Measurements from ENCODE around the gene TMEFF2. TPM values are rescaled to one million over a fixed set of nuclear protein-coding genes. Genes with fewer than 3 reads are reported as not detected.
"Not testable (repeated sequence)": the region's sequence is repeated elsewhere in the genome, so short reads cannot be mapped to it uniquely, and the experiment has no call there.

TMEFF2 gene
- total and polyA plus RNA-seq, 4 donors: 0.08 TPM; not detected in 3

DNA sequence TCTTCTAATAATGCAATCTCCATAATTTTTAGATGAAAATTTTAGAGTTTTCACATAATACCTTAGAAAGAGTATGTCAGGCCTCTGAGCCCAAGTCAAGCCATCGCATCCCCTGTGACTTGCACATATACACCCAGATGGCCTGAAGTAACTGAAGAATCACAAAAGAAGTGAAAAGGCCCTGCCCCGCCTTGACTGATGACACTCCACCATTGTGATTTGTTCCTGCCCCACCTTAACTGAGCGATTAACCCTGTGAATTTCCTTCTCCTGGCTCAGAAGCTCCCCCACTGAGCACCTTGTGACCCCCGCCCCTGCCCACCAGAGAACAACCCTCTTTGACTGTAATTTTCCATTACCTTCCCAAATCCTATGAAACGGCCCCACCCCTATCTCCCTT, 64.4 kb downstream of the TMEFF2 start:
- whole genome bisulfite sequencing: 89% methylated on average over 5 of the region's 5 CpGs

DNA sequence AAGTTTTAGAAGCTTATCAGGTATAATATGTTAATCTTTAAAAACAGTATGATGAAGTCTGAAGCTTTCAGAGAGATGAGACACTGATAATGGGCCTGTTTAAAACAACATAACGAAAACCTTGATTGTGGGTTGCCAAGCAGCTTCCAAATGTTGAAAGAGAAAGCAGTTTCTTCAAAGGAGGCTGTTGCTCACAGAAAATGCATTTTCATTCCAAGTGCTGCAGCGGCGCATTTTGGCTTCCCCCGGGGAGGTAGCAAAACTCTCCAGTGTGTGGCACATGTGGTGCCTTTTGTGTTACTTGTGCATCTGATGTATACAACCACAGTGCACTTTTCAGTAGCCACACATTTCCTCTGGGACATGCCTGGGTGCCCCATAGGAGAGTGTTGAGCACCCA, 66.1 kb downstream of the TMEFF2 start:
- Histone ChIP-seq H3K4me1 (ENCODE audit: control insufficient read depth in 4 of 4, insufficient read depth in 4 of 4, low read length in 3 of 4) (peaks cover 4 to 35% (median 26%) of the 10 kb centered on the region in 4 donors), H3K27me3 (ENCODE audit: control insufficient read depth in 4 of 4, insufficient read depth in 4 of 4, low read length in 3 of 4) (no peaks in the 10 kb centered on the region), H3K9me3 (ENCODE audit: control insufficient read depth in 4 of 4, low read length in 3 of 4) (no peaks in the 10 kb centered on the region), H3K36me3 (ENCODE audit: control insufficient read depth in 4 of 4, insufficient read depth in 3 of 4, low read depth in 1 of 4, low read length in 3 of 4) (no peaks in the 10 kb centered on the region), H3K9ac (ENCODE audit: low read depth in 1 of 2, low read length in 2 of 2) (no peak overlapping the region), H3K27ac (ENCODE audit: low read depth in 1 of 2, low read length in 2 of 2) (peak overlapping the region; percentile 20 to 27), H3K4me3 (ENCODE audit: low read depth in 1 of 3, low read length in 3 of 3) (no peak overlapping the region)
- DNase-seq (ENCODE audit: low spot score): no peak
- WGBS: 43% methylated on average over 4 of the region's 4 CpGs
- TF ChIP-seq YY1 (IDR thresholded peaks at IDR 0.05) (no peak), NR2F2 (IDR thresholded peaks at IDR 0.05) (no peak), FOXA2 (IDR thresholded peaks at IDR 0.05) (no peak)
- TF ChIP-seq, protein P1, sequence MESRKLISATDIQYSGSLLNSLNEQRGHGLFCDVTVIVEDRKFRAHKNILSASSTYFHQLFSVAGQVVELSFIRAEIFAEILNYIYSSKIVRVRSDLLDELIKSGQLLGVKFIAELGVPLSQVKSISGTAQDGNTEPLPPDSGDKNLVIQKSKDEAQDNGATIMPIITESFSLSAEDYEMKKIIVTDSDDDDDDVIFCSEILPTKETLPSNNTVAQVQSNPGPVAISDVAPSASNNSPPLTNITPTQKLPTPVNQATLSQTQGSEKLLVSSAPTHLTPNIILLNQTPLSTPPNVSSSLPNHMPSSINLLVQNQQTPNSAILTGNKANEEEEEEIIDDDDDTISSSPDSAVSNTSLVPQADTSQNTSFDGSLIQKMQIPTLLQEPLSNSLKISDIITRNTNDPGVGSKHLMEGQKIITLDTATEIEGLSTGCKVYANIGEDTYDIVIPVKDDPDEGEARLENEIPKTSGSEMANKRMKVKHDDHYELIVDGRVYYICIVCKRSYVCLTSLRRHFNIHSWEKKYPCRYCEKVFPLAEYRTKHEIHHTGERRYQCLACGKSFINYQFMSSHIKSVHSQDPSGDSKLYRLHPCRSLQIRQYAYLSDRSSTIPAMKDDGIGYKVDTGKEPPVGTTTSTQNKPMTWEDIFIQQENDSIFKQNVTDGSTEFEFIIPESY (IDR thresholded peaks at IDR 0.05): no peak
- TF ChIP-seq, protein P2, sequence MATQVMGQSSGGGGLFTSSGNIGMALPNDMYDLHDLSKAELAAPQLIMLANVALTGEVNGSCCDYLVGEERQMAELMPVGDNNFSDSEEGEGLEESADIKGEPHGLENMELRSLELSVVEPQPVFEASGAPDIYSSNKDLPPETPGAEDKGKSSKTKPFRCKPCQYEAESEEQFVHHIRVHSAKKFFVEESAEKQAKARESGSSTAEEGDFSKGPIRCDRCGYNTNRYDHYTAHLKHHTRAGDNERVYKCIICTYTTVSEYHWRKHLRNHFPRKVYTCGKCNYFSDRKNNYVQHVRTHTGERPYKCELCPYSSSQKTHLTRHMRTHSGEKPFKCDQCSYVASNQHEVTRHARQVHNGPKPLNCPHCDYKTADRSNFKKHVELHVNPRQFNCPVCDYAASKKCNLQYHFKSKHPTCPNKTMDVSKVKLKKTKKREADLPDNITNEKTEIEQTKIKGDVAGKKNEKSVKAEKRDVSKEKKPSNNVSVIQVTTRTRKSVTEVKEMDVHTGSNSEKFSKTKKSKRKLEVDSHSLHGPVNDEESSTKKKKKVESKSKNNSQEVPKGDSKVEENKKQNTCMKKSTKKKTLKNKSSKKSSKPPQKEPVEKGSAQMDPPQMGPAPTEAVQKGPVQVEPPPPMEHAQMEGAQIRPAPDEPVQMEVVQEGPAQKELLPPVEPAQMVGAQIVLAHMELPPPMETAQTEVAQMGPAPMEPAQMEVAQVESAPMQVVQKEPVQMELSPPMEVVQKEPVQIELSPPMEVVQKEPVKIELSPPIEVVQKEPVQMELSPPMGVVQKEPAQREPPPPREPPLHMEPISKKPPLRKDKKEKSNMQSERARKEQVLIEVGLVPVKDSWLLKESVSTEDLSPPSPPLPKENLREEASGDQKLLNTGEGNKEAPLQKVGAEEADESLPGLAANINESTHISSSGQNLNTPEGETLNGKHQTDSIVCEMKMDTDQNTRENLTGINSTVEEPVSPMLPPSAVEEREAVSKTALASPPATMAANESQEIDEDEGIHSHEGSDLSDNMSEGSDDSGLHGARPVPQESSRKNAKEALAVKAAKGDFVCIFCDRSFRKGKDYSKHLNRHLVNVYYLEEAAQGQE (IDR thresholded peaks at IDR 0.05): no peak

More for the DNA sequence above, 64.4 kb downstream of the TMEFF2 start:
- H3K27ac ChIP-seq (ENCODE audit: low read depth in 1 of 2, low read length in 2 of 2); H3K4me3 ChIP-seq (ENCODE audit: low read depth in 1 of 3, low read length in 3 of 3); DNase-seq (ENCODE audit: low spot score); H3K27me3 ChIP-seq (ENCODE audit: control insufficient read depth in 4 of 4, insufficient read depth in 4 of 4, low read length in 3 of 4); H3K9me3 ChIP-seq (ENCODE audit: control insufficient read depth in 4 of 4, low read length in 3 of 4); H3K36me3 ChIP-seq (ENCODE audit: control insufficient read depth in 4 of 4, insufficient read depth in 3 of 4, low read depth in 1 of 4, low read length in 3 of 4); H3K9ac ChIP-seq (ENCODE audit: low read depth in 1 of 2, low read length in 2 of 2): not testable (repeated sequence)
- H3K4me1 ChIP-seq (ENCODE audit: control insufficient read depth in 4 of 4, insufficient read depth in 4 of 4, low read length in 3 of 4): peaks cover 4 to 25% (median 19%) of the 10 kb centered on the region in 4 donors

DNA sequence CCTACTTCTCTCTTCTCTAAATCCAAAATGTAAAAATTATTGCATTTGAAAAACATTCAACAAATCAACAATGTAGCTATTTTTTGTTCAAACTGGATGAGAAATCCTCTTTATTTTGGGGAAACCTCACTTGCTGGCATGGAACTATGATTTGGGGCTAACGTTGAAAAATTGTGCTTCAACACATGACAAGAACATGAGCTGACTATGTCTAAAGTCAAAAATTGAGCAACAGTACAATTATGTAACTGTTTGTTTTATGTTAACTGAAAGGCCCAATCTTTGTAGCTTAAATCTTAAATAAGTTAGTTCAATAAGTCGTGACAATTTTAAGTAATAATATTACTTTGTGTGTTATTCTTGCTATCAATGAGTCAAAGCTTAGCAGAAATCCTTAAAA, 67.3 kb downstream of the TMEFF2 start:
- Histone ChIP-seq H3K36me3 (ENCODE audit: control insufficient read depth in 4 of 4, insufficient read depth in 3 of 4, low read depth in 1 of 4, low read length in 3 of 4) (no peaks in the 10 kb centered on the region), H3K27ac (ENCODE audit: low read depth in 1 of 2, low read length in 2 of 2) (peak overlapping the region; percentile 71 to 80), H3K4me3 (ENCODE audit: low read depth in 1 of 3, low read length in 3 of 3) (no peak overlapping the region), H3K27me3 (ENCODE audit: control insufficient read depth in 4 of 4, insufficient read depth in 4 of 4, low read length in 3 of 4) (no peaks in the 10 kb centered on the region), H3K9me3 (ENCODE audit: control insufficient read depth in 4 of 4, low read length in 3 of 4) (no peaks in the 10 kb centered on the region), H3K4me1 (ENCODE audit: control insufficient read depth in 4 of 4, insufficient read depth in 4 of 4, low read length in 3 of 4) (peaks cover 4 to 38% (median 26%) of the 10 kb centered on the region in 4 donors), H3K9ac (ENCODE audit: low read depth in 1 of 2, low read length in 2 of 2) (no peak overlapping the region)
- 29% methylated on average over 2 of the region's 2 CpGs for WGBS
- DNase-seq (ENCODE audit: low spot score): no peak
- peak; percentile 23 for TF ChIP-seq YY1 (IDR thresholded peaks at IDR 0.05)
- peak; percentile 59 to 61 for TF ChIP-seq HNF4A (conservative IDR thresholded peaks at IDR 0.05)
- TF ChIP-seq JUND (IDR thresholded peaks at IDR 0.05): peak in 1 of 2 donors; percentile 17
- TF ChIP-seq FOXA1 (IDR thresholded peaks at IDR 0.05): no peak
- peak; percentile 6 for TF ChIP-seq SP1 (IDR thresholded peaks at IDR 0.05)
- TF ChIP-seq EGR1 (IDR thresholded peaks at IDR 0.05; ENCODE audit: low read depth in 2 of 2): no peak
- TF ChIP-seq, protein P3, sequence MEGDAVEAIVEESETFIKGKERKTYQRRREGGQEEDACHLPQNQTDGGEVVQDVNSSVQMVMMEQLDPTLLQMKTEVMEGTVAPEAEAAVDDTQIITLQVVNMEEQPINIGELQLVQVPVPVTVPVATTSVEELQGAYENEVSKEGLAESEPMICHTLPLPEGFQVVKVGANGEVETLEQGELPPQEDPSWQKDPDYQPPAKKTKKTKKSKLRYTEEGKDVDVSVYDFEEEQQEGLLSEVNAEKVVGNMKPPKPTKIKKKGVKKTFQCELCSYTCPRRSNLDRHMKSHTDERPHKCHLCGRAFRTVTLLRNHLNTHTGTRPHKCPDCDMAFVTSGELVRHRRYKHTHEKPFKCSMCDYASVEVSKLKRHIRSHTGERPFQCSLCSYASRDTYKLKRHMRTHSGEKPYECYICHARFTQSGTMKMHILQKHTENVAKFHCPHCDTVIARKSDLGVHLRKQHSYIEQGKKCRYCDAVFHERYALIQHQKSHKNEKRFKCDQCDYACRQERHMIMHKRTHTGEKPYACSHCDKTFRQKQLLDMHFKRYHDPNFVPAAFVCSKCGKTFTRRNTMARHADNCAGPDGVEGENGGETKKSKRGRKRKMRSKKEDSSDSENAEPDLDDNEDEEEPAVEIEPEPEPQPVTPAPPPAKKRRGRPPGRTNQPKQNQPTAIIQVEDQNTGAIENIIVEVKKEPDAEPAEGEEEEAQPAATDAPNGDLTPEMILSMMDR (IDR thresholded peaks at IDR 0.05; ENCODE audit: low read depth, low read length, missing input control): no peak
- TF ChIP-seq RXRA (IDR thresholded peaks at IDR 0.05): peak; percentile 35 to 61
- no peak for TF ChIP-seq TAF1 (conservative IDR thresholded peaks at IDR 0.05)
- TF ChIP-seq, protein P1 (IDR thresholded peaks at IDR 0.05): no peak
